Peyer's patch (tissue), 4 donors: ENCODE data around the gene UNC5B.

Experiments
- CTCF ChIP-seq, 6 experiments: fragments of 450-650 bp in 4 of 6; fragments of 200-600 bp in 2 of 6; sonication (generic) in 1 of 6; IDR thresholded peaks; one replicate each; pipeline ENCODE4 v1.5.1; 2017 to 2019; ENCODE audit warnings: antibody characterized with exemption in 6 of 6, mild to moderate bottlenecking in 3 of 6, moderate library complexity in 1 of 6
- POLR2A ChIP-seq, 2 donors: fragments of 450-650 bp; IDR thresholded peaks; one replicate each; pipeline ENCODE4 v1.5.1; 2017; ENCODE audit warnings: antibody characterized with exemption in 2 of 2, mild to moderate bottlenecking in 2 of 2, moderate library complexity in 2 of 2

- TF ChIP-seq POLR2A (IDR thresholded peaks at IDR 0.05) = no peak
- no peak for TF ChIP-seq CTCF (IDR thresholded peaks at IDR 0.05)
These were observed 55.3 kb downstream of the UNC5B start for GRCh38 chr10:71267508-71268240.
